Activated CD4-positive, alpha-beta T cell treated with anti-CD3 and anti-CD28 coated beads, Interleukin-2, Interleukin-6, amounts not matched to agents 100 ng/mL and 50 ng/mL, durations not matched to agents 16 hours and 8 hours (primary cell): ENCODE data around the gene PLCL1.
"Not testable (repeated sequence)": the region's sequence is repeated elsewhere in the genome, so short reads cannot be mapped to it uniquely, and the experiment has no call there.

ENCODE experiments used
- DNase-seq: peaks from one replicate; pipeline ENCODE4 v3.0.0-alpha.2; 2020

The PLCL1 gene

DNA sequence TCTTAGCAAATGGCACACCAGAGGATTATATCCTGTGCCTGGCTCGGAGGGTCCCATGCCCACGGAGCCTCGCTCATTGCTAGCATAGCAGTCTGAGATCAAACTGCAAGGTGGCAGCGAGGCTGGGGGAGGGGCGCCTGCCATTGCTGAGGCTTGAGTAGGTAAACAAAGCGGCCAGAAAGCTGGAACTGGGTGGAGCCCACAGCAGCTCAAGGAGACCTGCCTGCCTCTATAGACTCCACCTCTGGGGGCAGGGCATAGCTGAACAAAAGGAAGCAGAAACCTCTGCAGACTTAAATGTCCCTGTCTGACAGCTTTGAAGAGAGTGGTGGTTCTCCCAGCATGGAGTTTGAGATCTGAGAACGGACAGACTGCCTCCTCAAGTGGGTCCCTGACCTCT, 392.2 kb downstream of the PLCL1 start:
- not testable (repeated sequence) for DNase-seq
